DMS79 (cell line): ENCODE measurements around the gene RAB29.

ENCODE experiments used
- DNase-seq: peaks from one replicate; lab custom pipeline; 2025; lab: John Stamatoyannopoulos, UW

Gene RAB29

DNA sequence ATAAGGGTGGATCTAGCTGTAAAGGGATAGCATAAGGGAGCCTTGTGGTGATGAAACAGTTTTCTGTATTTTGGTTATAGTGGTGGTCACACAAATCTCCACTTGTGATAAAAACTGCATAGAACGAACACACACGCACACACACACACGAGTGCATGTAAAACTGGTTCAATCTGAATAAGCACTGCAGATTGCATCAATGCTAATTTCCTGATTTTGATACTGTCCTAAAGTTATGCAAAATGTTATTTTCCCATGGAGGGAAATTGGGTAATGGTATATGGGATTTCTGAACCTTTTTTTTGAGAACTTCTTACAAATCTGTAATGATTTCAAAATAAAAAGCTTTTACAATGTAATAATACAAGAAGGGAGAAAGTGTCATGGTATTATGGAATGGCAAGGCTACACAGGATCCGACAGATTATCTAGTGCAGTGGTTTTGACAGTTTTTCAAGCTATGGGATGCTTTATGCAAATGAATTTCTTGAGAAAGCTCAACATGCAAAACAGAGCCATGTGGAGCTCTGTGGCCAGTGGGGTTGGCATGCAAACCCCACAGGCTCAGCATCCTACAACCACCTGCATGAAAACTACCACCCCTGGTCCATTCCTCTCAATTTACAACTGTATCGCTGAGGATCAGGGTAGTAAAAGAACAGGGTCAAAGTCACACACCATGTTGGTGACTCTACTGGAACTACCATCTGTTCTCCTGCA lies 18.9 kb upstream of the RAB29 start:
- no peak for DNase-seq

GRCh38 chr1:205792961-205793673 lies 17.8 kb upstream of the RAB29 start:
- DNase-seq = no peak

- no peak for DNase-seq
These were observed 17.2 kb upstream of the RAB29 start for GRCh38 chr1:205792481-205792881.

DNA sequence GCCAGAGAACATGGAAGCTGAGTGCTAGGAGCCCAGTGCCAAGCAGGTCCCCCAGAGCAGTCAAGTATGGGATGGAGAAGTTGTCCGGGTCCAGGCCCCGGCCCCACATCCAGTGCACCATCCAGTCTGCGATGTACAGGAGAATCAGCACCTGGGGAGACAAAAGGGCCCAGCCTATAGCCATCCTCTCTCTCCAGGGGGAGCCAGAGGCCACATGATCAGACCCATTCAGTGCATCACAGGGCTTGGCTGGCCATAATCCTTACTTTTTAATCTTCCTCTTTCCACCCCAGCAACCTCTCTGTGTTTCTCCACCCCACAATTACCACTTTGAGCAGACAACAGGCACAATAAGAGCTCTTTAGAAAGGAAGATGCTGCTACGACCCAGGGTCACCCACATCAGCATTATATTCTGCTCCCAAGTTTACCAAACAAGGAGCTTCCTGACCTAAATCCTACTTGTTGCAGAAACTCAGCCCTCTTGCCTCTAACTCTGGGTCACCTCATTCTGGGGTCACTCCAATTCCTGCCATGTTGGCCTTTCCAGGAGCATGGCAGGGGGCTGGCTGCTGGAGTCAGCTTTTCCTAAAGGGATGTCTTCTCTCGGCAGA lies 16.4 kb upstream of the RAB29 start:
- DNase-seq = no peak

GRCh38 chr1:205787287-205787916 lies 12.1 kb upstream of the RAB29 start:
- DNase-seq = no peak

- DNase-seq = no peak
These were observed 11.3 kb upstream of the RAB29 start for GRCh38 chr1:205786601-205787000.

- no peak for DNase-seq
These were observed 10.2 kb upstream of the RAB29 start for GRCh38 chr1:205785446-205785845.

GRCh38 chr1:205783904-205784303 lies 8.6 kb upstream of the RAB29 start:
- no peak for DNase-seq

GRCh38 chr1:205783433-205783795 lies 8.1 kb upstream of the RAB29 start:
- DNase-seq = no peak

DNA sequence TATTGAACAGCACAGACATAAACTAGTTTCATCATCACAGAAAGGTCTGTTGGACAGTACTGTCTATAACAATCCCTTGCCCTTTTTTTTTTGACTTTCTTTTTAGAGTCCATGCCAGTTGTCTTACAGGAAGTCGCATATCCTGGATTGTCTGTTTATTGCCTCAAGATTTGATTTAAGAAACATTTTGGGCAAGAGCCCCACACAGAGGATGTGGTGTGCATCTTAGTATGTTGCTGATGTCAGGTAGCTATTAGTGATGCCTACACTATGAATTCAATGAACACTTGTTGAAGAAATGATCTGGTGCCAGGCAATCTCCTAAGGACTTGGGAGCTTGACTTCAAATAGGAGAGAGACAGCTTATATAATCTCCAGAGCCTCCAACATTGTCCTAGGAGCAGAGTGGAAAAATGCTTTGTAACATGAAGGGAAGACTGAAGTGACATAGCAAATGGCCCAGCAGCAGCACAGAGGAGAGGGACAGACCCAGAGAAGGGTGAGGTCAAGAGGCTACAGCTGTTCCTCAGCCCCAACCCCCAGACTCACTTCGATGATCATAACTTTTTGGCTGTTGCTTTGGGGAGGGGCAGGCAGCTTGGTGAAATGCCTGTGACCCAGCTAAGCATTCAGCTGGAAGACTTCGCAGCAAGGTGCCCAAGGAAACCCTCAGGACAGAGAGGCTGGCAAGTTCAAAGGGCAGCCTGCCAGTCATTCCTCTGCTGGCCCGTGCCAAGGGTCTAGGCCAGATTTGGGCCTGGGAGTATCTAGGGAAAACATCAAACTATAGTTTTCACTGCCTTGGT lies 7.5 kb upstream of the RAB29 start:
- no peak for DNase-seq

DNA sequence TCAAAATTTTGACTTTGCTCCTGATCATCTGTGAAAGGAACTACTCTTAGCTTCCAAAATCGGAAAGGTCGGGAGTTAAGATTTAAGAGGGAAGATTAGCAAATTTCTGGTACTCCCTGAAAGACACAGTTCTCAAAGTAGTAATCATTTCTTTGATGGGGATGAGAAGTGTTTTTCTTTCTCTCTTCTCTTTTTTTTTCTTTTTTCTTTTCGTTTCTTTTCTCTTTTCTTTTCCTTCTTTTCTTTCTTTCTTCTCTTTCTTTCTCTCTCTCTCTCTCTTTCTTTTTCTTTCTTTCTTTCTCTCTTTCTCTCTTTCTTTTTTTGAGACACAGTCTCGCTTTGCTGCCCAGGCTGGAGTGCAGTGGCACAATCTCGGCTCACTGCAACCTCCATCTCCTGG lies 5.1 kb upstream of the RAB29 start:
- no peak for DNase-seq

DNA sequence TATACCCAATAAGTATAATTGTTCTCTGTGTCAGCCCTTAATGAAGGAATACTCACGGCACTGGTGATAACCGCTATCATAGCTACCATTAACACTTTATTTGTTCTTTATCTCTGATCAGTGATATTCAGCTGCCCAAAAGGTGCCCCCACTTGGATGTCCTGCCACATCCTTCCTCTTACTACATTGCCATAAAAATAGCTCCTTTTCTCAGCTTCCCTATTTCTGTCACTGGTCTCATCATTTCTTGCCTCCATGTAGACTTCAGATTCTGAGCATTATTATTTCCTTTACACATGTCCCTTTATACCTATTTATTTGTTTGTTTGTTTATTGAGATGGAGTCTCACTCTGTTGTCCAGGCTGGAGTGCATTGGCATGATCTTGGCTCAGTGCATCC lies 2.7 kb upstream of the RAB29 start:
- no peak for DNase-seq

DNA sequence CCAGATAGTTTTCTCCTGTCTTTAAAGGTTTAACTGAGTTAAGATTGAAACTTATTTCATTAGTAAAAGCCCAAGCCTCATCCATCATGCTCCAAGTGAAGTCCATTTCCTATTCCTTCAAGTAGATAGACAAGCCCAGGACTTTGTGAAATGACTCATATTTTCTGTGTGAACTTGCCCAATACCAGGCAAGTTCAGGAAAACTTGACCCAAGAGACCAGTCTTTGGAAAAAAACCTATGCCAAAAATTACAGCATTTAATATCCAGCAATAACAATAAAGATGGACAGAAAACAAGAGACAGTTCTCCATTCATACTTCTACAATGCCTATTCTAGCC lies 405 bp upstream of the RAB29 start:
- no peak for DNase-seq

GRCh38 chr1:205774198-205775014 lies 876 bp downstream of the RAB29 start:
- no peak for DNase-seq

GRCh38 chr1:205772607-205773032 lies 2.7 kb downstream of the RAB29 start:
- DNase-seq = no peak

DNA sequence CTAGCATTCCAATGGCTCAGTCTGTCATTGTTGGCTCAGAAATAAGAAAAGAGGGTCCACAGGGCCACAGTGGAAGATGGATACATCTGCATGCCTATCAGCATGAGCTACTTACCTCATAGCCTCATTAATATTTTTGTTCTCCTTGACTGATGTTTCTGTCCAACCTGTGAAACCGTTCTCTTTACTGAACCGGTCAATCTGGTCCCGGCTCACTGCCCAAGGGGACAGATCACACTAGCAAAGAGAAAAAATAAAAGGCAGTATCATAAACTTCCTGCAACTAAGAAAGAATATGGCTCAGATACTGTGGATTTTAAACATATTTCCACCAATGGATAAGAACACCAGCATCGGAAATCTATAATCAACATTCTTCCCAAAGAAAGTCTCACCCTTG lies 4.7 kb downstream of the RAB29 start:
- no peak for DNase-seq

DNA sequence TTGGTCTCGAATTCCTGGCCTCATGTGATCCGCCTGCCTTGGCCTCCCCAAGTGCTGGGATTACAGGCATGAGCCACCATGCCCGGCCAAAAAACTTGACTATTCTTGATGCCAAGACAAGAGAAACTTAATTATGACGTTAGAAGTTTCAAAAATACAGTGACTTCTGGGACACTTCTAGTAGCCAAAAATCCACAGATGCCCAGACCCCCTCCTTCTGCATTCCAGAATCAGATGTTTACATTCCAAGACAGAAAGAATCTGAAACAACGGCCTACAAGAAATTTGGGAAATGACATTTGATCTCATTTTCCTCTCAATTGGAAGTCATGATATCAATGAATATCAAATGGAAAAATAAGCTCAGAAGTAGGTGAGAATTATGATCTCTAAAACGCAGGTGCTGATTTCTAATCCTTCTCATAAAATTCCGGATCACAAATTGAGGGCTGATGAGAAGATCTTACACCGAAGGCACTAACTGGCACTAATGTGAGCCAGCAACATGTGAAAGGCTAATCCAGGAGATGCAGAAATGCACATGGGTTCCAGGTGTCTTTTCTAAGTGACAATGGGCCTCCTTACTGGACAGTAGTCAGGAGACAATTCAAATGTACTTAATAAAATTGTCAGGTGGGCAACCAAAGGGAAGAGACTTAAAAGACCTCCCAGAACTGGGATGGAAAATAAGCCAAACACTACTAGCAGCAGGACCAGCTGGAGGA lies 5.5 kb downstream of the RAB29 start:
- no peak for DNase-seq

DNA sequence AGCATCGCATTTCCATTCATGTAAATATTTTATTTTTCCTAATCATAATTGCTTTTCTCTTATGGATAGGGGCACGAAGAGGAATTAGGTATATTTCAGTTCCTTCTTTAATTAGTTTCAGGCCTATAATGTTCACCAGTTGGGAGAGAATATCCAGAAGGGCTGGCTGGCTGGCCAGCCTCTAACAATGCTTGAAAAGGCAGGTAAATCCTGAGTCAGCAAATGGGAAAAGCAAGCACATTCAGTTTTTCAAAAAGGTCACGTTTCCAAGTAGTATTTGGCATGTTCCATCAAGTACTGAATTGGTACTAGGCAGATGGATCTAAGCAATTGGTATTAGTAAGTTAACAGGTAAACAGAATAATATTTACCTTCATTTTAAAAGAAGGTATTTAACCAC lies 8.0 kb downstream of the RAB29 start:
- no peak for DNase-seq

- DNase-seq = no peak
These were observed 8.7 kb downstream of the RAB29 start for GRCh38 chr1:205766570-205766969.

DNA sequence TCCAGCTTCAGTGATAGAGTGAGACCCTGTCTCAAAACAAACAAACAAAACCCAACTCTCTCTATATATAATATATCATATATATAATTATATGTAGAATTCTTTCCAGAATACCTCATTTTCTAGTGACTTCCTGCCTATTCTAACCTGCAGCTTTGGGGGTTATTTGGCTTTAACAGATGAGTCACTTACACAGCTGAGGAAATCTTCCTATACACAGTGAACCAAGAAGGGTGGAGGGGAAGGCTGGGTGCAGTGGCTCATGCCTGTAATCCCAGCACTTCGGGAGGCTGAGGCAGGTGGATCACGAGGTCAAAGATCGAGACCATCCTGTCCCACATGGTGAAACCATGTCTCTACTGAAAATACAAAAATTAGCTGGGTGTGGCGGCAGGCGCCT lies 9.2 kb downstream of the RAB29 start:
- DNase-seq = no peak

DNA sequence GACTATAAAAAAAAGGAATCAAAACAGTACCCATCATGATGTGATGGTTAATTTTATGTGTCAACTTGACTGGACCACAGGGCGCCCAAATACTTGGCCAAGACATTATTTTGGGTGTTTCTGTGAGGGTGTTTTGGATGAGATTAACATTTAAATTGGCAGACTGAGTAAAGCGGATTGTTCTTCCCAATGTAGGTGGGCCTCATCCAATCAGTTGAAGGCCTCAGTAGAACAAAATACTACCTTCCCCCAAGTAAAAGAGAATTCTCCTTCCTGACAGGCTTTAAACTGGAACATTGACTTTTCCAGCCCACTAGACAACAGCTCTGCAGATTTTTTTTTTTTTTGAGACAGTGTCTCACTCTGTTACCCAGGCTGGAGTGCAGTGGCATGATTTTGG lies 10.7 kb downstream of the RAB29 start:
- no peak for DNase-seq
